HTR-8/SVneo (cell line): ENCODE results near the gene ASIC5.
A peak's percentile ranks its signal among the peaks of the same experiment; 100 is the strongest.
"Not testable (repeated sequence)": the region's sequence is repeated elsewhere in the genome, so short reads cannot be mapped to it uniquely, and the experiment has no call there.

Experiments
- DNase-seq: peaks from one replicate; pipeline ENCODE4 v3.0.0; 2011; ENCODE audit warnings: low spot score, mixed read lengths; ENCODE audit not compliant: insufficient read length
- FAIRE-seq: peaks from 2 replicates; lab custom pipeline; 2011; peaks lifted over from hg19 to GRCh38; lab: Jason Lieb, UNC

The ASIC5 gene

DNA sequence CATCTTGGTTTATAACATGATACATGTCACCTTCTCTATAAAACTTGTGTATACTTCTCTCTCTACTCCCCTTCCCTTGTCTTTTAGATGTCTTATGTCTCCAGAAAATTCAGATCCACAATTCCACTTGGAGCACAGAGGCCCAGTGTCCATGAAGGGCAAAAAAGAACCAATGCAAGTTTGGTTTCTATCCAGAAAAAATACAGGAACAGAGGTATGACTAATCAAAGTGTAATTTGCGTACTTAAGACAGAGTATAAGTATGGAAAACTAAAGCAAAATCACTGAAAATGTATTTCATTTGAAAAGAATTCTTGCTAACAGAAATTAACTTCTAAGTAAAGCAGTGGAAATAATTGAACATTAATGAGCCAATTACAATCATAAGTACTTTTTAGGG lies 61.1 kb downstream of the ASIC5 start:
- FAIRE-seq, result no peak
- no peak for DNase-seq

DNA sequence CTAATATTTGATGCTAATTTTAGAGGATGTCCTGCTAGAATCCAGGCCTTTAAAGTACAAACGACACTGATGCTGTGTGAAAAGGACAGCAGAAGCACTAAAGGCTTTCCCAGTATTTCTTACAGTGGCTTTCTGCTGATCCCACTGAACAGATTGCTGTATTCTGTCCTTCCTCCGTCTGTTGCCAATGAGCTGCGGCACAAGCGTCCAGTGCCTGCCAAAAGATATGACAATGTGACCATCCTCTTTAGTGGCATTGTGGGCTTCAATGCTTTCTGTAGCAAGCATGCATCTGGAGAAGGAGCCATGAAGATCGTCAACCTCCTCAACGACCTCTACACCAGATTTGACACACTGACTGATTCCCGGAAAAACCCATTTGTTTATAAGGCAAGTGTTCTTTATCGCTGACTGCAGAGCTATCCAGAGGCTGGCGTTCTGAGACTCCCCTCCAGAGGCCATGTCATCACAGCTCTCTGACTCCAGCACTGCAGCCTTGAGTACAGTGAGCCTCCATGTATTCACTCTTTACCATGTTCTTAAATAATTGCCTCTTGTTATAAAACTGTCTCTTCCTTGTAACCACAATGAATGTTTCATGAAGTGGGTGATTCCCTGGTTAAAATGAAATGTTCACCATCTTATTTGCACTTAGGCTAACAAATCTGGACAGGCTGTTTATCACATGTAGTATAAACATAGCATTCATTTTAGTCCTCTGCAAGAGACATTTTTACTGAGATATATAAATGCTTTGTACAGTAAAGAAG lies 63.7 kb downstream of the ASIC5 start:
- FAIRE-seq, result no peak

DNA sequence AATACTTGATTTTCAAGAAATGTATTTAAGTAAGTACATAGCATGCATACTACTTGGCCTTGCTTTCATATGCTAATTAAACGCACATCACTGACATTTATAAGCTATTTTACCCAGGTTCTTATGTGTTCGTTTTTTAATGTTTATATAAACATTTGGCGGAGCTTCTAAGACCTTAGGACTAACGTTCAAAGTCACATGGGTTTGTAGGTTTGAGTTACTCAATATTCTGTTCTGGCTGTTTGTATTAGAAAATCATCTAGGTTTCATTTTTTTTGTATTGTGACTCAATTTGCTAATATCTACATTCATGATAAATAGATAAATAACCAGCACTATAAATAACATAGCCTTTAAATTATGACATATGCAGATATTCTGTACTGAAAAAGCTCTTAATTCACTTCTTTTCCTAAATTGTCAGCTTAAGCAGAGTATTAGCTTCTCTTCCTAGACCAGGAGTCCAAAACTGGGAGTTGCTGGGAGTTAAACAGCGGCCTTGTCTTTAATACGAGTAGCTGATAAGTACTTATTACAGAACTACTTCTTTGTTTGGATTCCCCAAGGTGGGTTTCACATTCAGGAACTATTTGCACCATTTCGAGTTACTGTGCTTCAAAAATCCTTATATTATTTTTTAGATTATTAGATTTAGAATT lies 65.3 kb downstream of the ASIC5 start:
- FAIRE-seq (no peak), DNase-seq (no peak)

More for the DNA sequence above, 63.7 kb downstream of the ASIC5 start:
- no peak for DNase-seq

DNA sequence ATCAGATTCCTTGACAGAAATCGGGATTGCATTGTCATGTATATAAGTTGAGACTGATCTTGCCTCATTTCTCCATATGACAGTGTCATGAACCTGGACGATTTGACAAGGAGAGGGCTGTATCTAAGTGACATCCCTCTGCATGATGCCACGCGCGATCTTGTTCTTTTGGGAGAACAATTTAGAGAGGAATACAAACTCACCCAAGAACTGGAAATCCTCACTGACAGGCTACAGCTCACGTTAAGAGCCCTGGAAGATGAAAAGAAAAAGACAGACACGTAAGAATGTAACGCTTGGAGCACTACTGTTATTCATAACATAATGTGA lies 66.3 kb downstream of the ASIC5 start:
- DNase-seq (no peak), FAIRE-seq (no peak)

DNA sequence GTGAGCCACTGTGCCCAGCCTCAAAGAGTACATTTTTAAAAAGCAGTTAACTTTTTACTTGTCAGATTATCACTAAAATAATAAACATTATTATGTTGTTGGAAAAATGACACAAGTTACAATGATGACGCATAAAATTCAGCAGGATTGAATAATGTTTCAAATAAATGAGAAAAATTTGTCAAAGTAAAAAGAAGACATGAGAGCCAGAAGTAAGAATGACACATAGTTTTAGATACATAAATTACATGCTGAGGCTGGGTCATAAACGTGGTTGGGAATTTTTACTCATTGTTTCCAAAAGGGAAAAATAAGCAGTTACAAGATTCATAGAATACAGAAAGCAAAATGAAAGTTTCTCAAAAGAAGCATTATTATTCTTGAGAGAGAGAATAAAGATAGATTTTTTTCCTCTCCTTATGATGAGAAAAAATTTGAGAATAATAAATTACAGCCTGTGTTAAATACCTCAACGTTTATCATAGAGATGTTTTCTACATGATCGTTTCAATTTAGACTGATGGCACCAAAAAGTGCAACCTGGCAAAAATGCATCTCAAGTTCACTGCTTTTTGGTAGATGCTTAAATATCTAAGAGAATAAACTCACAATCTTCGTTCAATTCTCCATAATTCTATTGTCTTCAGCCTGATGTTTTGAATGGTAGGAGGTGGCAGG lies 66.8 kb downstream of the ASIC5 start:
- DNase-seq (no peak), FAIRE-seq (no peak)

DNA sequence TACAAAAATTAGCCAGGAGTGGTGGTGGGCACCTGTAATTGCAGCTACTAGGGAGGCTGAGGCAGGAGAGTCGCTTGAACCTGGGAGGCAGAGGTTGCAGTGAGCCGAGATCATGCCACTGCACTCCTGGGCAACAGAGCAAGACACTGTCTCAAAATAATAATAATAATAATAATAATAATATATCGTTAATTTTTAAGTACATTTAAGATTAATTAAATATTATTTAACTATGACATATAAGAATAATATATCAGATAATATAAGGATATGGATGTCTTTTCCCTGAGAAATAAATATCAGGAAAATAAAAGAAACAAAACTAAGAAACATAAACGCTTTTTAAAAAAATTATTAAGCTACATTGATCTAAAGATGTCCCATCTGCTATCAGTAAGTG lies 68.5 kb downstream of the ASIC5 start:
- FAIRE-seq, DNase-seq: not testable (repeated sequence)

DNA sequence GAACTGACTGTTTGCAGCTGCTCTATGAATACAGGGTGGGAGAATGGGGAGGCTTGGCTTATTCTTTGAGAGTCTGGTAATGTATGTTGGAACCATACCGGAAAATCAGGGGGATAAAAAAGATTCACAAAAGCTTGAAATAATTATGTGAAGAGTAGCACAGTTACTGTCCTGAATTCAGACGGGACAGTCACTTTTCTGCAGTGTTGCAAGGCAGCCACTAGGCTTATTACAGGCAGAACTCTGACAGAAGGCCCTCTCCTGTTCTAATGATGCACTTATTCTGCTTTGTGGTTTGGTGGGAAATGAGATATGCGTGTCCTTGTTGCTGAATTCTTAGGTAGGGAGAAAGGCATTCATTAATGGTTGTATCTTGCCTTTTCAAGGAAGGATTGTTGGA lies 70.1 kb downstream of the ASIC5 start:
- FAIRE-seq, result no peak
- DNase-seq, result peak; percentile 21

DNA sequence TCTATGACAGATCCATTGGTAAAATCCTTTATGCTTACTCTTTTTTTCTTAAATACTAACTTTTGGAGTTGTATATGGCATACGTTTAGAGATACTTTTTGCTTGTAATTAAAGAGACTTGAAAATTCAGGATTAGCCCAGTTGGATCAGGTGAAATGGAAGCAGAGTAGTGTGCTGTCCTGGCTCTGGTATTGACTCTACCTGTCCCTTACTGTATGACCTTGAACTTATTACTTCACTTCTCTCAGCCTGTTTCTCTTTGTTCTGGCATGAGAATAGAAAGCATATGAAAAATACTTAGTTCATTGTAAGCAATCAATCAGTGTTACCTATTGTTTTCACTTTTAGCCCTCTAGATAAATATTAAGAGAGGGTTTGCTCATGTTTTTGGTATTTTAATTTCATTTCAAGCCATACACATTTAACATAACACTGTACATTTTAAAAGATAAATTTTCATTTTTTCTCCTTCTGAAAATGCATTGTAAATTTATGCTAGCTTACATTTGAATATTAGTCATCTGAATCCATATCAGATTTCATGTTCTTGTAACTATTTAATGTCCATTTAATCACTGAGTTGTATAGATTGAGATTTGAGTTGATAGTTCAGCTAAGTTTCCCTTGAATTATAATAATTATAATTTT lies 71.4 kb downstream of the ASIC5 start:
- FAIRE-seq, result no peak

DNA sequence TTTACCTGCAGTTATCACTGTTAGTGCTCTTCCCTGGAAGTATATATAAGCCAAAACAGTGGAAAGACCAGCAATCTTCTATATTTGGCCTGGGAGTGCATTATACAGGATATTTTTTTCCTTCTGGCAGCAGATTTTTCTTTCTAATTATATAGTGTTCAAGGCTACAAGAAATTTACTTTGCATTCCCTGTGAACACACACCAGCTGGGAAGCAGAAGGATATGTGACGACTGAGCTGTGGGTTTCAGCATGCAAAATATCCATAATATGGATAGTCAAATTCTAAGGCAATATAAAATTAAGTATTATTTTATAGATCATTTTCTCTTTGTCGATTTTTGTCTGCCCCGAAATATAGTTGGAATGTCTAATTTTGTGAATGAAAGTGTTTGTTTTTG lies 76.1 kb downstream of the ASIC5 start:
- no peak for DNase-seq
- FAIRE-seq, result no peak

More for the DNA sequence above, 71.4 kb downstream of the ASIC5 start:
- no peak for DNase-seq

DNA sequence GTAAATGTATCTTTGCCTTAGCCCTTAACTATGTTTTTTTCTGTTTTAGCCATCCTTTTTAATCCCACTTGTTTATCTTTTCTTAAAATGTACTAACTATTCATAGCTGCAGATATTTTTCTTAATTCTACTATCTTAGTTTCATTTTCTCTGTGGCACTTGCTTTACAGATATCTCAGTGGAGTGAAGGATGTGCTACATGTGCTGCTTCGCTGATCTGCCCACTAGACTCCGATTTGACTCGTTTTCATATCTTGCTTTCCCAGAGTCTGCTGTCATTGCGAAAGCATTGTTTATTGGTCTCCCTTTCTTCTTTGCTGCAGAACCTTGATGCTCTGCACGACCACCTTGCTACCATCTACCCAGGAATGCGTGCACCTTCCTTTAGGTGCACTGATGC lies 76.7 kb downstream of the ASIC5 start:
- FAIRE-seq (no peak), DNase-seq (no peak)

DNA sequence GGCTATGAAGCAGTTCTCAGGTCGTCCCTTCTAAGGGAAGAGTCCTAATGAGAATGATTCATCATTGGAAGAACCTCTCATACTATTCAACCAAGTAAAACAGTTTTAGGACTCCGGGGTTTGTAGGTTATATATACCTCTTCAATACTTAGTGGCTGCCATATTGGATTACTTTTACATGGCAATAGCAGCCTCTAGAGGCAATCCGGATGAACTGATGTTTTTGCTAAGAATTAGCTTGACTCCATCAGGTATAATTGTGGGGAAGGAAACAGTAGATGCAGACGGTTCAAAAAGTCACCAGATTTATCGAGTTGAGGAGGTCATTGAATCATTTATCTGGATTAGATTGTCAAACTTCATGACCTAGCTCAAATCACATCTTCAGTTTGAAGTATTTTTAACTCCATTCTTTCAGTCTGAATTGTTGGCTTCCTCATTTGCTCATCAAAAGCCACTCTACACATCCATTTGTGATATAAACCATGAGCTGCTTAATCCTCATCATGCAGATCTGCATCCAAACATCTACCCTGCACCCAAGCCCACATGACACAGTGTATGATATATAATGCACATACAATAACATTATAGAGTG lies 78.9 kb downstream of the ASIC5 start:
- FAIRE-seq (peak; percentile 55), DNase-seq (peak; percentile 44)

DNA sequence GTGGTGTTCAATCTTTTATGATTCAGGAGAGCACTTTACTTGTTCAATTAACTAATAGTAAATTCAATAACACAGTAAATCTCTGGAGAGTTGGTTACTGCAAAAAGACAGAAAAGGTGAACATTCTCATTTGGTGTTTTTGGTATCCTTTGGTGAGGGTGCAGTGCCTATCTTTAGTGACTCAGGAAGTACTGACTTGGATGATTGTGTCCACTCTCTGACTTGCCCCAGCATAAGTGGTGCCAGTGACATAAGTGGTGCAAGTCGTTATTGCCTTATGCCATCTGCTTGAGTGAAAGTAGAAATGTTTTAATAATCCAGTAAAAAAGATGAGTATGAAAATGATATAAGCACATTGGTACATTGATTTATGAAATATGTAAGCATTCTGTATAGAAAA lies 80.2 kb downstream of the ASIC5 start:
- no peak for DNase-seq
- no peak for FAIRE-seq

DNA sequence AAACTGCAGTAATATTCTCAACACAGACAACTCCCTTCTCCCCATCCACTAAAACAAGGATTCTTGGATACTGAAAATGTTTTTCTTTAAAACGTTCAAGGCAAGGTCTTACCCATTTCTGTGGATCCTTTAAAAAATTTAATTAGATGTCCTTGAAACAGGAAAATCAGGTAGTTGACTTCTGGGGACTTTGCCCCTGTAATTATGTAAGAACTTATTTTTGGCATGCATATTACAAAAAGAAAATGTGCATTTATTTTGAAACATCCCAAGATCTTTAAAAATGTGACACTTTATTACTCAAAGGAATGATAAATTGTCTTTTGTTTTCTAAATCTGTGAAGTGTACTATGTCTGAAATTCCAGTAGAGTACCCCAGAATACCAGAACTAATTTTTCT lies 81.4 kb downstream of the ASIC5 start:
- DNase-seq (no peak), FAIRE-seq (no peak)

DNA sequence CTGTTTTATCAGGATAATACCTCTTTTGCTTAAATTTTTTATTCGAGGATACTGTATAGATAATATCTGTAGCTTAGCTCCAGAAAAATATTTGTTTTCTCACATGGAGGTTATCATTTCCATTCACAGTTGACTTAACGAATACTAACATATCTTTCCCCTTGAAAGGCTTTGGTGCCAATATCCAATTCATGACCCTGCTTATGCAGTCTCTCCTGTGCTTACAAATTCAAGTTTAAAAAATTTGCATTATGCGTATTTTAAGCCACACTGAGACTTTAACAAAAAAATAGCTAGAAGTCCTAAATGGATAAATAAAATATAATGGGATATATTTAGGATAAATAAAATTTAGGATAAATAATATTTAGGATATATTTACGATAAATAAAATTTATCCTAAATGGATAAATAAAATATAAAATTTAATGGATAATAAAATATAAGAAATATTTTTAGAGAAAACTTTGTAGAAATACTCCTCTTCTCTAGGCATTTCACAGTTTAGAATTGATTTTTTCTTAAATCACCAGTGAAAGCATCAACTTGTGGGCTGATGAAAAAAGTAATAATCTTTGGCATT lies 84.7 kb downstream of the ASIC5 start:
- DNase-seq (no peak), FAIRE-seq (no peak)

DNA sequence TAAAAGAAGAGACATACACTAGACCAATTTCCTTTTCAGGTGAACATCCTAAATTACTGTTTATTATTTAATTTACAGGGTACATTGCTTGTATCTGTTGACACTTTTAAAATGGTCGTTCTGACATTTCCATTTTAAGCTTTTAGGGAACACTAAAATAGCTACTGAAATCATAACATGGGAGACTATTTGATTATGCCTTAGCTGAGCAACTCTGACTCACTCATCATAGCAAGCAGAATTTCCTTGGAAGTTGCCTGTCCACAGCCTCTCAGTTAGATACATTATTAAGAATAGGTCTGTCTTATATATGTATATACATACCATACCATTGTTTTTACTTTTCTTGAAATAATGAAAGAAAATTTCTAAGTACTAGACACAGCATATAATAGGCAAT lies 85.3 kb downstream of the ASIC5 start:
- DNase-seq (no peak), FAIRE-seq (no peak)
